A673 (cell line): ENCODE results near the gene GBGT1.

ENCODE experiments used
- EZH2 ChIP-seq: fragments of 200-600 bp; sonication (generic); IDR thresholded peaks from 2 replicates; pipeline ENCODE4 v1.6.1; 2017; ENCODE audit warnings: borderline replicate concordance, low read depth, mild to moderate bottlenecking, mixed read lengths, antibody characterized with exemption, low read length; ENCODE audit not compliant: poor library complexity, severe bottlenecking
- TF ChIP-seq, protein P1 (sequence below): fragments of 300-800, 200-600 bp; sonication (generic); conservative IDR thresholded peaks from 2 replicates; pipeline ENCODE4 v1.5.1; 2017; ENCODE audit warnings: low read depth, mild to moderate bottlenecking, antibody characterized with exemption, low read length, moderate library complexity, mixed read lengths

DNA sequence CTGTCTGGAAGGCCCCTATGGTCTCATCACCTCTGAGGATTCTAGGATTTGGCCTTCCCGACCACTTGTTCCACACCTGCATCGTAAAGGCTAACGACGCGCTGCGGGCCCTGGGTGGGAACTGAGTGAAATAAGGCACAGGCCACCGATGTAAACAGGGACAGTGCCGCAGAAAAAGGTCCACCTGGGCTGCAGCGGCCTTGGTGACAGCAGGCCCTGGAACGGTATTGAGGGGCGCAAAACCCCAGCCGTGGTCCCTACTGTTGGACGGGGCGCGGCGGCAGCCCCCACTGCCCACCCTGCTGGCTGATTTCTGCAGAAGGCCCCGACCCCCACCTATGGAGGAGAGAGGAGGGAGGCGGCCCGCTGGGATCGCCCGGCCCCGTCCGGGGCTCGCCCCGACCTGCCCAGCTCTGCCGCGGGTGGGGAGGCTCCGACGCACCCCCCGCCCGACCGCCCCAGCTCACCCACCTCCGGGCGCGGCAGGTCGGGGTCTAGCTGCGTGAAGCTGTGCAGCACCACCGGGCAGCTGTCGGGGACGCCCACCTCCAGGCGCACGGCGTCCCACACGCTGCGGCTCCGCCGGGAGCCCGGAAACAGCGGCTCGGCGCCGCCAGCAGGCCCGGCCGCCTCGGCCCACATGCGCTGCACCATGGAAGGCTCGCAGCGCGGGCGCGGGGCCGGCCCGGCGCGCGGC, 43.1 kb downstream of the GBGT1 start:
- TF ChIP-seq, protein P1, sequence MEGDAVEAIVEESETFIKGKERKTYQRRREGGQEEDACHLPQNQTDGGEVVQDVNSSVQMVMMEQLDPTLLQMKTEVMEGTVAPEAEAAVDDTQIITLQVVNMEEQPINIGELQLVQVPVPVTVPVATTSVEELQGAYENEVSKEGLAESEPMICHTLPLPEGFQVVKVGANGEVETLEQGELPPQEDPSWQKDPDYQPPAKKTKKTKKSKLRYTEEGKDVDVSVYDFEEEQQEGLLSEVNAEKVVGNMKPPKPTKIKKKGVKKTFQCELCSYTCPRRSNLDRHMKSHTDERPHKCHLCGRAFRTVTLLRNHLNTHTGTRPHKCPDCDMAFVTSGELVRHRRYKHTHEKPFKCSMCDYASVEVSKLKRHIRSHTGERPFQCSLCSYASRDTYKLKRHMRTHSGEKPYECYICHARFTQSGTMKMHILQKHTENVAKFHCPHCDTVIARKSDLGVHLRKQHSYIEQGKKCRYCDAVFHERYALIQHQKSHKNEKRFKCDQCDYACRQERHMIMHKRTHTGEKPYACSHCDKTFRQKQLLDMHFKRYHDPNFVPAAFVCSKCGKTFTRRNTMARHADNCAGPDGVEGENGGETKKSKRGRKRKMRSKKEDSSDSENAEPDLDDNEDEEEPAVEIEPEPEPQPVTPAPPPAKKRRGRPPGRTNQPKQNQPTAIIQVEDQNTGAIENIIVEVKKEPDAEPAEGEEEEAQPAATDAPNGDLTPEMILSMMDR, result no peak
- no peak for TF ChIP-seq EZH2
